Lung microvascular endothelial cell (primary cell): ENCODE results near the gene NUDT3. TPM values are rescaled to one million over a fixed set of nuclear protein-coding genes. Genes with fewer than 3 reads are reported as not detected.
A peak's percentile ranks its signal among the peaks of the same experiment; 100 is the strongest.
"Not testable (repeated sequence)": the region's sequence is repeated elsewhere in the genome, so short reads cannot be mapped to it uniquely, and the experiment has no call there.

Source experiments
- DNase-seq, 2 donors: peaks; one replicate each; pipeline versions ENCODE4 v3.0.0 to v3.0.0-alpha.2; 2010; ENCODE audit warnings: low read depth in 2 of 2
- total RNA-seq: library from RNA; depleted of rRNA; stranded (reverse); fragments of >200 nt; gene quantifications from 2 replicates; pipeline ENCODE4 v1.2.1, GENCODE V29; 2014

The NUDT3 gene
- total RNA-seq, 1 donor from 2014 or later: 17.1 TPM

DNA sequence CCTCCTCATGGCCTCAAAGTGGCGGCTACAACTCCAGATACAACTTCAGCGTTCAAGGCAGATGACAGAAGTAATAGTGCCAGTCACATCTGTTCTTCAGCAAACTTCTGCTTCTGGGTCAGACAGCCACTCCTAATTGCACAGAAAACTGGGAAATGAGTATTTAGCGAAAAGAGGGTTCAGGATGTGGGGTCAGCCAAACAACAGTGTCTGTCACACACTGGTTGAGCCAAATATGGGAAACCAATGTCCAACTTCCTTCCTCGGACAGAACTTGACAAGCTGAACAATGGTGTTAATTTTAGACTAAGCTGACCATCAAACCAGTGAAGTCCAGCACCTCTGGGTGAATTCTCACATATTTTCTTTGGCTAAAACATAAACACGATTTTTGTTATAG, 22.1 kb downstream of the NUDT3 start:
- peak; percentile 93 to 94 for DNase-seq

DNA sequence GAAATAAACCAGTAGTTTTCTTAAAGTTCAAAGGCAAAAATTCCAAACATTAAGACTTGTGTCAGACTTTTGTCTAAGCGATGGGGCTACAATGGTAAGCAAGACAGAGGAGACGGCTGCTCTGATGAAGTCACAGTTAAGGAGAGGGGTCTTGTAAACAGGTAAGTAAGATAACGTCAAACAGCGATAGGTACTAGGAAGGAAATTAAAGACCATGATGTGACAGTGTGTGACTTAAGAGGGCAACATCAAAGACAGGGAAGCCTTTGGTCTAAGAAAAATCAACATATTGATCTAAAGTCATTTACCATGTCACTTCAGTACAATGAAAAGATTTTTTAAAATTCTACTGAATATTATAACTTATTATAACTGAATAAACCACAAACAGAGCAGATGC, 23.1 kb downstream of the NUDT3 start:
- DNase-seq: no peak

- no peak for DNase-seq
Observed at GRCh38 chr6:34366639-34366921, 25.9 kb downstream of the NUDT3 start.

DNA sequence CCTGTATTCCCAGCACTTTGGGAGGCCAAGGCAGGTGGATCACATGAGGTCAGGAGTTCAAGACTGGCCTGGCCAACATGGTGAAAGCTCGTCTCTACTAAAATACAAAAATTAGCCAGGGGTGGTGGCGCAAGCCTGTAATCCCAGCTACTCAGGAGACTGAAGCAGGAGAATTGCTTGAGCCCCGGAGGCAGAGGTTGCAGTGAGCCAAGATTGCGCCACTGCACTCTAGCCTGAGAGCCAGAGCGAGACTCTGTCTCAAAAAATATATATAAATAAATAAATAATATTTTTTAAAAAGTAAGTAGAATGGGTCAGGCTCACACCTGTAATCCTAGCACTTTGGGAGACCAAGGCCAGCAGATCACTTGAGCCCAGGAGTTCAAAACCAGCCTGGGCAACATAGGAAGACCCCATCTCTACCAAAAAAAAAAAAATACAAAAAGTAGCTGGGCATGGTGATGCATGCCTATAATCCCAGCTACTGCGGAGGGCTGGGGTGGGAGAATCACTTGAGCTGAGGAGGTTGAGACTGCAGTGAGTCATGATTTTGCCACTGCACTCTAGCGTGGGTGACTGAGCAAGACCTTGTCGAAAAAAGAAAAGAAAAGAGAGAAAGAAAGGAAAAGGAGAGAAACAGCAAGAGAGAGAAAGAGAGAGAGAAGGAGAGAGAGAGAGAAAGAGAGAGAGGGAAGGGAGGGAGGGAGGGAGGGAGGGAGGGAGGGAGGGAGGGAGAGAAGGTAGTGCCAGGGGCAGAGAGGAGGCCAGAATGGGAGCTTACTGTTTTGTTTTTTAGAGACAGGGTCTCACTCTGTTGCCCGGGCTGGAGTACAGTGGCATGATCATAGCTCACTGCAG, 26.5 kb downstream of the NUDT3 start:
- DNase-seq: not testable (repeated sequence)

DNA sequence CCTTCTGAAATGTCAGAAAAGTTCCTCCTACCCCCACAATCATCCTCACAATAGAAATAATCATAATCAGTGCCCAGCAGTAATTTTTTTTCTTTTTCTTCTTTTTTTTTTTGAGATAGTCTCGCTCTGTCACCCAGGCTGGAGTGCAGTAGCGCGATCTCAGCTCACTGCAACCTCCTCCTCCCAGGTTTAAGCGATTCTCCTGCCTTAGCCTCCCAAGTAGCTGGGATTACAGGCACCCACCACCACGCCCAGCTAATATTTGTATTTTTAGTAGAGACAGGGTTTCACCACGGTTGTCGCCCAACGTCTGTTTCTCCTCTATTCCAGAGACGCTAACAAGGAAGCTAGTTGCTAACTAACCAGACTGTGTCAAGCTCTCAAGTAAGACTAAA, 28.8 kb downstream of the NUDT3 start:
- not testable (repeated sequence) for DNase-seq

GRCh38 chr6:34362909-34363680, 29.4 kb downstream of the NUDT3 start:
- DNase-seq: no peak

GRCh38 chr6:34362176-34362575, 30.3 kb downstream of the NUDT3 start:
- no peak for DNase-seq

GRCh38 chr6:34360556-34360955, 31.9 kb downstream of the NUDT3 start:
- no peak for DNase-seq

GRCh38 chr6:34359418-34360158, 32.9 kb downstream of the NUDT3 start:
- peak in 1 of 2 donors; percentile 24 for DNase-seq

DNA sequence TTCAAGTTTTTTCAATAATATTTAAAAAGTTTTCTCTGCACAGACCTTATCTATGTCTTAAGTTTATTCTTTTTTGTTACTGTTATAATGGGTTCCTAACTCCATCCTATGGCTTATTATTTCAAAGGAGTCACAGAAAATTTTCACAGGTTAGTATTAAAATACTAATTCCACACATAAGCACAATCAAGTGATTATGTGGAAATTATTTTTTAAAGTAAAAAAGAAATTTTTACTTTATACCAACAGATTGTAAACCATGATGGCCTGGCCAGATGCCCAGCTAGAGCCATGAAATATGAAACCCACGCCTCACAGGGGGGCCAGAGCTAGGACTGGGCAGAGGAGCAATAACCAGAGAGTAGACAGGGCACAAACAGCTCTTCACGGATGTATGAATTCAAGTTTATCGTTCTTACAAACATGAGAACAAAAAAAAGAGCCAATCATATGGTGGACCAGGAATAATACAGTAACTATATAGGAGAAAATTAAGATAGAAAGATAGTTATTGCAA, 34.0 kb downstream of the NUDT3 start:
- DNase-seq: peak; percentile 20 to 61

DNA sequence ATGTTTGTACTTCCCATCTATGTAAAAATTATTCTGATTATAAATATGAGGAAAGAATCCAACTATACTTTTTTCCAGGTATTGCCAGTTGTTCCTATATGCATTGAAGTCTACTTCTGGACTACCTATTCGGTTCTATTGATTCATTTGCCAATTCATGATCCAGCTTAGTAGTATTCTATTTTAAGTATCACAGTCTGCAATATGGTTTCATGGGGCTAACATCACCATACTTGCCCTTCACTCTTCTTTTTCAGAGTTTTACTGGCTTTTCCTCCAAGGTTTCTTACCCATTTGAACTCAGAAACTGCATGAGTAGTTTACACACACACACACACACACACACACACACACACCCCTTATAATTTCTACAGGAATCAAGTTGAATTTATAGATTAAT, 34.5 kb downstream of the NUDT3 start:
- DNase-seq: no peak

GRCh38 chr6:34355889-34356288, 36.6 kb downstream of the NUDT3 start:
- no peak for DNase-seq

- not testable (repeated sequence) for DNase-seq
Observed at GRCh38 chr6:34354230-34354629, 38.2 kb downstream of the NUDT3 start.

GRCh38 chr6:34353530-34353929, 38.9 kb downstream of the NUDT3 start:
- not testable (repeated sequence) for DNase-seq

DNA sequence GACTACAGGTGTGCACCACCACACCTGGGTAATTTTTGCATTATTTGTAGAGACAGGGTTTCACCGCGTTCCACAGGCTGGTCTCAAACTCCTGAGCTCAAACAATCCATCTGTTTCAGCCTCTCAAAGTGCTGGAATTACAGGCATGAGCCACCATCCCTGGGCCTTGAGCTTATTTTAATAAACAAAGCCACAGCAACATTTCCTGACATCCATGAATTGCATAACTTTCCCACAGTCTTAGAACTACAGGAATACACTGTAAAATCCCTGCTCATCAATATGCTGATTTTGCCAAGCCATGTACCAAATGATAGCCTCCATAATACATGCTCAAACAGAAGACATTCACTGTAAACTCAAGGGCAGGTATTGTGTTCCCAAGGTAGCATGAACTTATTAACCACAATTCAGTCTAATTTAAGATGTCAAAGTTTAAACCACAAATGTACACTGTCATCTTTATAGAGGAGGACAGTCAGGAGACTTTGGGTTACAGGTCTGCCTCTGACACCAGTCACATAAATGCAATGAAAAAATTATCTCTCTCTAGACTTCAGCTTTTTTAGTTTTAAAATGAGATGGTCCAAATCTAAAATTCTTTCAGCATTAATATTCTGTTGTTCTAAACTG, 40.0 kb downstream of the NUDT3 start:
- DNase-seq: peak; percentile 32 to 60

DNA sequence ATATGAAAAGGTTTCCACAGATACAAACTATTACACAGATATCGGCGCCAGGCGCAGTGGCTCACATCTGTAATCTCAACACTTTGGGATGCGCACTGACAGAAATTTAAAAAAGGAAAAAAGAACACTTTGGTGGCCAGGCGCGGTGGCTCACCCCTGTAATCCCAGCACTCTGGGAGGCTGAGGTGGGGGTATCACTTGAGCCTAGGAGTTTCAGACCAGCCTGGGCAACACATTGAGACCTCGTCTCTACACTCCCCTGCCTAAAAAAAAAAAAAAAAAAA, 41.6 kb downstream of the NUDT3 start:
- no peak for DNase-seq

DNA sequence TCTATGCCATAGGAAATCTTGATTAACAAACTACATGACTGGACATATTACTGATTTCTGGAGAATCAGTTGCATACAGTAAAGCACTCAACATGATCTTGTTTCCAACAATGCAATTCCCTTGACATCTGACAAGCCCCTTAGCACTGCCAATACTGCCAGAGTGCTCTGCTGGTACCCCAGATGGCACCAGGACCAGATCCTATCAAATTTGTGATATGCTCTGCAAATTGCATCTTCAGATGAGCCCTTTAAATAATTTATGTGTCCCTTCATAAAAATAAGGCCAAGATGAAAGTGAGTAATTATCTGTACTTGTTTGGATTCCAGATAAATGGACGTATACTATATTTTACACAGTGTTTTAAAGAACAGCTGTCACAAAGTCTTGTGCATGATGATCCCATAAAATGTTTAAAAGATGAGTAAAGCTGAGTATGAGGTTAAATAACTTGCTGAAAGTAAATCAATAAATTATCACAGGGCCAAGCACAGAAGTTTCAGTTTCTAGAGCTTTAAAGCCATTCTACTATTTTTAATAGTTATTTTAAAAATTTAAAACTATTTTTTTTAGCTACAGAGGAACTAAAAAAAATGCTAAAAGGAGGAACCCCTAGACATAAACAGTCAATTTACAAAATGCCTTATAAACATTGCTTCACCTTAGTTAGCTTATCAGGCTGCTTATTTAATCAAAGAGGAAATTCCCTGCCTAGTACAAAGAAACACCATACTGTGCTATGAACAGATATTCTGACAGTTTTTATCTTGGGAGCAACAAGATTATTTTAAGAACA, 42.1 kb downstream of the NUDT3 start:
- DNase-seq: no peak

DNA sequence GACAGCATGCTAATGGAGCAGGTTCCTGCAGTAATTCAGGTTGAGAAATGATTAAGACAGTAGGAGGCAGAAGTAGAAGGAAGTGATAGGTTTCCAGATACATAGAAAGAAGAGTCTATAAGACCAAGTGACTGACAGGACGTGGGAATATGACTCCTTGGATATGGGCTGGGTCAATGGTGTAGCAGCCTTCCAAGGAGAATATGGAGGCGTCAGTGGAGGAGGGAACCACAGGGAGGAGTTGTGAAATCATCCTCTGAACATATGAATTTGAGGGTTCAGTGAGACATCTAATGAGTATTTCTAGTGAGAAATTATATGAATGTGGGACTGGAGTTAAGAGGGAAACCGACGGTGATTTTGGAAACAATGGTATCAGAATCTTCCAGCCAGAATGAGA, 43.3 kb downstream of the NUDT3 start:
- DNase-seq: no peak

DNA sequence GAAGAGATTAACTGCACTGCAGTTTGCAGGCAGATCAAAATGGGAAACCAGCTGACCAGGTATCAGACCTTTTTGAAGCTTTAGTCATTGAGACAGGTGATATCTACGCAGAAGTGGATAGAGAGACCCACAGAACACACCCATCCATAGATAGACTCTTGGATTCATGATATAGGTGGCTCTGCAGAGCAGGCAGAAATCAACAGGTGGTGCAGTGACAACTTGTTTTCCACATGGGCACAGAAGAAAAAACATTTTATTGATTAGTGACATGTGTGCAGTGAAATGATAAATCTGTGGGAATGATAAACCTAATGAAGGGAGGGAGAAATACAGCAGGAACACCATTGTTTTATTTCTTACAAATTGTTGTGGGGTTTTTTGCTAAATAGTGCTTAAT, 45.2 kb downstream of the NUDT3 start:
- DNase-seq: no peak

- no peak for DNase-seq
Observed at GRCh38 chr6:34346175-34347119, 46.0 kb downstream of the NUDT3 start.
